Caco-2 (cell line): ENCODE measurements around the gene KIAA1671. TPM values are rescaled to one million over a fixed set of nuclear protein-coding genes. Genes with fewer than 3 reads are reported as not detected.

ENCODE experiments used
- BruUV-seq: library from RNA; stranded (reverse); fragments of 400-500 nt; replicated peaks from 2 replicates; lab custom pipeline; 2021; lab: Mats Ljungman, UMichigan
- CTCF ChIA-PET: fragments of 300-600 bp; sonication (Branson Sonifier 250); formaldehyde crosslinking; loops from one replicate; lab custom pipeline; 2022; ENCODE audit warnings: antibody characterized with exemption; lab: Charles Lee
- POLR2A ChIA-PET: fragments of 300-600 bp; sonication (Branson Sonifier 250); formaldehyde crosslinking; loops from one replicate; lab custom pipeline; 2022; ENCODE audit warnings: antibody characterized with exemption; lab: Charles Lee
- DNase-seq, 2 experiments: peaks; one replicate each; pipeline versions ENCODE4 v3.0.0 to v3.0.0-alpha.2; 2020 to 2022
- H3K27me3 ChIP-seq: replicated peaks from 2 replicates; pipeline ENCODE4 v1.6.0; 2011; ENCODE audit warnings: low read length; ENCODE audit not compliant: control insufficient read depth, insufficient read depth
- H3K36me3 ChIP-seq: 2 replicates; pipeline ENCODE4 v1.5.1; 2011; ENCODE audit warnings: low read length; ENCODE audit not compliant: control insufficient read depth, insufficient read depth
- H3K4me1 ChIP-seq: fragments of 250-450 bp; sonication (Bioruptor Pico); 2 replicates; pipeline ENCODE4 v1.5.1; 2020; ENCODE audit warnings: mild to moderate bottlenecking
- H3K4me3 ChIP-seq: 2 replicates; pipeline ENCODE4 v1.5.1; 2011; ENCODE audit warnings: low read depth, mild to moderate bottlenecking, control low read depth, low read length
- H3K9me3 ChIP-seq: fragments of 250-450 bp; sonication (Bioruptor Pico); 2 replicates; pipeline ENCODE4 v1.5.1; 2020; ENCODE audit warnings: mild to moderate bottlenecking, moderate library complexity
- H3K27ac Mint-ChIP-seq: one replicate; pipeline ENCODE4 v1.8.0; 2022; ENCODE audit warnings: mixed read lengths; ENCODE audit not compliant: unreplicated experiment
- H3K27me3 Mint-ChIP-seq: one replicate; pipeline ENCODE4 v1.8.0; 2022; ENCODE audit warnings: mixed read lengths; ENCODE audit not compliant: insufficient read depth, unreplicated experiment
- H3K36me3 Mint-ChIP-seq: one replicate; pipeline ENCODE4 v1.8.0; 2022; ENCODE audit warnings: mild to moderate bottlenecking, mixed read lengths; ENCODE audit not compliant: insufficient read depth, unreplicated experiment
- H3K4me1 Mint-ChIP-seq: one replicate; pipeline ENCODE4 v1.8.0; 2022; ENCODE audit warnings: low read depth, mixed read lengths; ENCODE audit not compliant: unreplicated experiment
- H3K4me3 Mint-ChIP-seq: one replicate; pipeline ENCODE4 v1.8.0; 2022; ENCODE audit warnings: mild to moderate bottlenecking, moderate library complexity, mixed read lengths; ENCODE audit not compliant: unreplicated experiment
- H3K9me3 Mint-ChIP-seq: one replicate; pipeline ENCODE4 v1.8.0; 2022; ENCODE audit warnings: mixed read lengths; ENCODE audit not compliant: unreplicated experiment
- intact Hi-C: fragments of 100-400 bp; cut with micrococcal nuclease; formaldehyde crosslinking; loops from one replicate; pipeline ENCODE4 v1.10.0; 2022; ENCODE audit not compliant: unreplicated experiment
- total RNA-seq: library from RNA; stranded (reverse); gene quantifications from 2 replicates; pipeline ENCODE4 v1.2.3, GENCODE V29; 2022
- TF ChIP-seq, protein P1 (sequence below), 2 experiments: fragments of 200-600 bp in 1 of 2; IDR thresholded peaks; 1 replicate in 1 of 2; 2 replicates in 1 of 2; pipeline versions ENCODE4 v1.5.1 to v1.8.0; 2011 to 2022; ENCODE audit warnings: antibody characterized with exemption in 1 of 2, control low read depth in 1 of 2, inconsistent platforms in 1 of 2, low read depth in 1 of 2, low read length in 1 of 2, mild to moderate bottlenecking in 1 of 2, moderate library complexity in 1 of 2; ENCODE audit not compliant: insufficient read depth in 1 of 2, severe bottlenecking in 1 of 2, unreplicated experiment in 1 of 2

KIAA1671 gene
- total RNA-seq, 1 experiment from 2014 or later: 28.6 TPM

DNA sequence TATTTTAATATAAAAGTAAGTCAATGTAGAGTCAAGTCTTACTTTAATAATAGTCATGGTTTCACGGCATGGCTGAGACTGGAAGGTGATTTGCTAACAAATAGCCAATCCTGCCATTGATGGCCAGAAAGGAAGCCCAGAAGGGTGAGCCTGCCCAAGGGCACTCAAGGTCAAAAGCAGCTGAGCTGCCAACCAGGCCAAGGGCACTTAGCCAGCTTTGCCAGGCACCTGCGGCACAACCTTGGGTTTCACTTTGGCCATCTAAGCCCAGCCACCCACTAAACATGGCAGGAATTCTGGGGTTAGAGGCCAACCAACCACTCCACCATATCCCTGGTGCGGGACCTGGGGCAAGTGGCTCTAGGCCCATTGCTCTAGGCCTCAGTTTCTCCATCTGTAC lies 10.2 kb upstream of the KIAA1671 start:
- H3K9me3 Mint-ChIP-seq: no peaks in the 10 kb centered on the region
- H3K4me3 ChIP-seq: no peak overlapping the region
- no peak overlapping the region for H3K27ac Mint-ChIP-seq
- H3K36me3 ChIP-seq: no peaks in the 10 kb centered on the region
- POLR2A ChIA-PET: no interaction called here
- no peak overlapping the region for H3K4me3 Mint-ChIP-seq
- TF ChIP-seq, protein P1, sequence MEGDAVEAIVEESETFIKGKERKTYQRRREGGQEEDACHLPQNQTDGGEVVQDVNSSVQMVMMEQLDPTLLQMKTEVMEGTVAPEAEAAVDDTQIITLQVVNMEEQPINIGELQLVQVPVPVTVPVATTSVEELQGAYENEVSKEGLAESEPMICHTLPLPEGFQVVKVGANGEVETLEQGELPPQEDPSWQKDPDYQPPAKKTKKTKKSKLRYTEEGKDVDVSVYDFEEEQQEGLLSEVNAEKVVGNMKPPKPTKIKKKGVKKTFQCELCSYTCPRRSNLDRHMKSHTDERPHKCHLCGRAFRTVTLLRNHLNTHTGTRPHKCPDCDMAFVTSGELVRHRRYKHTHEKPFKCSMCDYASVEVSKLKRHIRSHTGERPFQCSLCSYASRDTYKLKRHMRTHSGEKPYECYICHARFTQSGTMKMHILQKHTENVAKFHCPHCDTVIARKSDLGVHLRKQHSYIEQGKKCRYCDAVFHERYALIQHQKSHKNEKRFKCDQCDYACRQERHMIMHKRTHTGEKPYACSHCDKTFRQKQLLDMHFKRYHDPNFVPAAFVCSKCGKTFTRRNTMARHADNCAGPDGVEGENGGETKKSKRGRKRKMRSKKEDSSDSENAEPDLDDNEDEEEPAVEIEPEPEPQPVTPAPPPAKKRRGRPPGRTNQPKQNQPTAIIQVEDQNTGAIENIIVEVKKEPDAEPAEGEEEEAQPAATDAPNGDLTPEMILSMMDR (IDR thresholded peaks at IDR 0.05; ENCODE audit: insufficient read depth in 1 of 2, low read depth in 1 of 2, low read length in 1 of 2, severe bottlenecking in 1 of 2, unreplicated experiment in 1 of 2): no peak
- CTCF ChIA-PET: no interaction called here
- intact Hi-C loops: no loop called here
- H3K4me1 Mint-ChIP-seq: peaks cover 7% of the 10 kb centered on the region
- H3K27me3 Mint-ChIP-seq: no peaks in the 10 kb centered on the region
- no peak for DNase-seq
- H3K36me3 Mint-ChIP-seq: no peaks in the 10 kb centered on the region
- BruUV-seq: no TSS peak
- peaks cover 2% of the 10 kb centered on the region; the same call in 1 of the 2 replicates for H3K4me1 ChIP-seq
- H3K27me3 ChIP-seq: no peaks in the 10 kb centered on the region
- H3K9me3 ChIP-seq: no peaks in the 10 kb centered on the region

- intact Hi-C loops: no loop called here
- BruUV-seq: no TSS peak
Observed at GRCh38 chr22:24944217-24944937, 8.1 kb upstream of the KIAA1671 start.

DNA sequence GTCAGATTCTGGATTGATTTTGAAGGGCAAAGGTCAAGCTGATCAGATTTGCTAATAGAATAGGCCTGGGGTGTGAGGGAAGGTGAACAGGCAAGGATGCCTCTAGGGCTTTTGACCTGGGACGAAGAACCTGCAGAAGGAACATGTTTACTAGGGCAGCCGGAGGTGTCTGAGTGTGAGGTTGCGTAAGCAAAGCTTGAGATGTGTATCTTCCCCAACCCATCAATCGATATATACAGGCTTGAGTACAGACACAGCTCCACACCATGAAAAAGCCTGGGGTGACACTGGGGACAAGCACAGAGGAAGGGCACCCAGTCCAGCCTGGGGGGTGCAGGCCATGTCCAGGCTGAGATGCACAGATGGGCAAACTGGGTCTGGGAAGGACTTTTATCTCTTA lies 7.1 kb upstream of the KIAA1671 start:
- no peaks in the 10 kb centered on the region for H3K4me1 ChIP-seq
- H3K27ac Mint-ChIP-seq: no peak overlapping the region
- H3K4me3 Mint-ChIP-seq: no peak overlapping the region
- H3K36me3 ChIP-seq: no peaks in the 10 kb centered on the region
- H3K9me3 Mint-ChIP-seq: no peaks in the 10 kb centered on the region
- ChIA-PET POLR2A (no interaction called here), CTCF (no interaction called here)
- no peaks in the 10 kb centered on the region for H3K9me3 ChIP-seq
- BruUV-seq: no TSS peak
- H3K27me3 Mint-ChIP-seq: no peaks in the 10 kb centered on the region
- TF ChIP-seq, protein P1 (IDR thresholded peaks at IDR 0.05; ENCODE audit: insufficient read depth in 1 of 2, low read depth in 1 of 2, low read length in 1 of 2, severe bottlenecking in 1 of 2, unreplicated experiment in 1 of 2): no peak
- no peak overlapping the region for H3K4me3 ChIP-seq
- H3K4me1 Mint-ChIP-seq: peaks cover 7% of the 10 kb centered on the region
- no peaks in the 10 kb centered on the region for H3K36me3 Mint-ChIP-seq
- no peak for DNase-seq
- intact Hi-C loops: no loop called here
- H3K27me3 ChIP-seq: no peaks in the 10 kb centered on the region

More at GRCh38 chr22:24944217-24944937, 8.1 kb upstream of the KIAA1671 start:
- ChIA-PET POLR2A (no interaction called here), CTCF (no interaction called here)
- Mint-ChIP-seq H3K27ac (no peak overlapping the region), H3K4me1 (peaks cover 7% of the 10 kb centered on the region), H3K27me3 (no peaks in the 10 kb centered on the region), H3K9me3 (no peaks in the 10 kb centered on the region), H3K4me3 (no peak overlapping the region), H3K36me3 (no peaks in the 10 kb centered on the region)
- Histone ChIP-seq H3K27me3 (no peaks in the 10 kb centered on the region), H3K4me3 (no peak overlapping the region), H3K9me3 (no peaks in the 10 kb centered on the region), H3K36me3 (no peaks in the 10 kb centered on the region), H3K4me1 (no peaks in the 10 kb centered on the region)
- no peak for DNase-seq
- TF ChIP-seq, protein P1 (IDR thresholded peaks at IDR 0.05; ENCODE audit: insufficient read depth in 1 of 2, low read depth in 1 of 2, low read length in 1 of 2, severe bottlenecking in 1 of 2, unreplicated experiment in 1 of 2): no peak
